NT2/D1 (cell line): Measurements from ENCODE around the gene PCSK2.

Source experiments
- DNase-seq: peaks from one replicate; pipeline ENCODE4 v3.0.0-alpha.2; 2011; ENCODE audit warnings: low read depth, low spot score
- H3K27me3 ChIP-seq: 2 replicates; pipeline ENCODE4 v1.6.0; 2011; ENCODE audit warnings: mild to moderate bottlenecking; ENCODE audit not compliant: insufficient read length, insufficient read depth
- H3K36me3 ChIP-seq: 2 replicates; pipeline ENCODE4 v1.6.1; 2011; ENCODE audit warnings: mild to moderate bottlenecking, low read length, mixed read lengths; ENCODE audit not compliant: insufficient read depth, insufficient read length
- H3K4me1 ChIP-seq: 2 replicates; pipeline ENCODE4 v1.5.1; 2011; ENCODE audit not compliant: insufficient read depth, insufficient read length
- H3K4me3 ChIP-seq: 2 replicates; pipeline ENCODE4 v1.5.1; 2011; ENCODE audit warnings: low read depth; ENCODE audit not compliant: insufficient read length
- H3K9ac ChIP-seq: 2 replicates; pipeline ENCODE4 v1.6.0; 2011; ENCODE audit warnings: low read depth; ENCODE audit not compliant: insufficient read length
- H3K9me3 ChIP-seq: 2 replicates; pipeline ENCODE4 v1.5.1; 2011; ENCODE audit warnings: mild to moderate bottlenecking, low read length; ENCODE audit not compliant: insufficient read depth
- SUZ12 ChIP-seq: IDR thresholded peaks from 2 replicates; pipeline ENCODE4 v1.6.1; 2011; ENCODE audit not compliant: insufficient read length, insufficient read depth; ENCODE audit errors: extremely low read depth
- YY1 ChIP-seq: IDR thresholded peaks from 2 replicates; pipeline ENCODE4 v1.6.1; 2011; ENCODE audit not compliant: insufficient read length, insufficient read depth
- ZNF274 ChIP-seq: IDR thresholded peaks from 2 replicates; pipeline ENCODE4 v1.6.1; 2011; ENCODE audit warnings: mild to moderate bottlenecking, low read depth, low read length

Gene PCSK2

GRCh38 chr20:17480696-17481095 lies 253.9 kb downstream of the PCSK2 start:
- no peak overlapping the region for H3K4me3 ChIP-seq
- TF ChIP-seq ZNF274: no peak
- no peak for TF ChIP-seq SUZ12
- TF ChIP-seq YY1: no peak
- no peaks in the 10 kb centered on the region for H3K4me1 ChIP-seq
- H3K9ac ChIP-seq: no peak overlapping the region
- no peaks in the 10 kb centered on the region for H3K27me3 ChIP-seq
- H3K9me3 ChIP-seq: no peaks in the 10 kb centered on the region
- no peak for DNase-seq
- H3K36me3 ChIP-seq: no peaks in the 10 kb centered on the region

DNA sequence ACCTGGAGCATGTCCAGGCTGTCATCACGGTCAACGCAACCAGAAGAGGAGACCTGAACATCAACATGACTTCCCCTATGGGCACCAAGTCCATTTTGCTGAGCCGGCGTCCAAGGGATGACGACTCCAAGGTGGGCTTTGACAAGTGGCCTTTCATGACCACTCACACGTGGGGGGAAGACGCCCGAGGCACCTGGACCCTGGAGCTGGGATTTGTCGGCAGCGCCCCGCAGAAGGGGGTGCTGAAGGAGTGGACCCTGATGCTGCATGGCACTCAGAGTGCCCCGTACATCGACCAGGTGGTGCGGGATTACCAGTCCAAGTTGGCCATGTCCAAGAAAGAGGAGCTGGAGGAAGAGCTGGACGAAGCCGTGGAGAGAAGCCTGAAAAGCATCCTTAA lies 254.8 kb downstream of the PCSK2 start:
- peaks cover 2% of the 10 kb centered on the region for H3K4me1 ChIP-seq
- no peak for TF ChIP-seq ZNF274
- no peak for TF ChIP-seq YY1
- no peak for TF ChIP-seq SUZ12
- no peaks in the 10 kb centered on the region for H3K27me3 ChIP-seq
- no peaks in the 10 kb centered on the region for H3K36me3 ChIP-seq
- H3K9me3 ChIP-seq: no peaks in the 10 kb centered on the region
- DNase-seq: no peak
- no peak overlapping the region for H3K4me3 ChIP-seq
- no peak overlapping the region for H3K9ac ChIP-seq

DNA sequence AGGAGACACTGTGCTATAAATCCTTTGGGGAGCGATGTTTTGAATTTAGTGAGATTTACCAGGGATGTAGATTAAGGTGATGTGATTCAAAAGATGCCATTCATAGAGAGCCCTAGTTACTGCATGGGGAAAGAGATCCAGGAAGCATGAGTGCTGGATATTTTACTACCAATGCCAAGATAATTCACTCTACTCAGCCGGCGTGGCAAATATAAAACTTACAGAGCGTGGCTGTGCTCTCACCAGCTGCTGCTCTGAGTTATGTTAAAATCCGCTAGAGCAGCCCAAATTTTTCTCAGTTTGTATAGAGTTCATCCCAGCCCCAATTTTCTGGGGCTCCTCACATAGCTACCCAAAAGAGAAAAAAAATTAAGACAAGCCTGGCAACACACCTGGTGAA lies 255.7 kb downstream of the PCSK2 start:
- Histone ChIP-seq H3K9ac (no peak overlapping the region), H3K36me3 (no peaks in the 10 kb centered on the region), H3K4me3 (no peak overlapping the region), H3K4me1 (peaks cover 2% of the 10 kb centered on the region), H3K9me3 (no peaks in the 10 kb centered on the region), H3K27me3 (no peaks in the 10 kb centered on the region)
- no peak for TF ChIP-seq ZNF274
- TF ChIP-seq YY1: no peak
- TF ChIP-seq SUZ12: no peak
- no peak for DNase-seq

- Histone ChIP-seq H3K9me3 (no peaks in the 10 kb centered on the region), H3K4me3 (no peak overlapping the region), H3K27me3 (no peaks in the 10 kb centered on the region), H3K9ac (no peak overlapping the region), H3K36me3 (no peaks in the 10 kb centered on the region), H3K4me1 (peaks cover 2% of the 10 kb centered on the region)
- no peak for TF ChIP-seq SUZ12
- no peak for TF ChIP-seq ZNF274
- TF ChIP-seq YY1: no peak
- no peak for DNase-seq
Observed at GRCh38 chr20:17485017-17485416, 258.2 kb downstream of the PCSK2 start.

- no peaks in the 10 kb centered on the region for H3K36me3 ChIP-seq
- no peak for TF ChIP-seq YY1
- TF ChIP-seq ZNF274: no peak
- no peak for TF ChIP-seq SUZ12
- no peaks in the 10 kb centered on the region for H3K27me3 ChIP-seq
- H3K4me1 ChIP-seq: peaks cover 2% of the 10 kb centered on the region
- H3K4me3 ChIP-seq: no peak overlapping the region
- no peak for DNase-seq
- no peaks in the 10 kb centered on the region for H3K9me3 ChIP-seq
- no peak overlapping the region for H3K9ac ChIP-seq
Observed at GRCh38 chr20:17488916-17489600, 262.2 kb downstream of the PCSK2 start.

- Histone ChIP-seq H3K27me3 (no peaks in the 10 kb centered on the region), H3K4me3 (no peak overlapping the region), H3K36me3 (no peaks in the 10 kb centered on the region), H3K4me1 (peaks cover 2% of the 10 kb centered on the region), H3K9ac (no peak overlapping the region), H3K9me3 (no peaks in the 10 kb centered on the region)
- no peak for DNase-seq
- TF ChIP-seq ZNF274: no peak
- TF ChIP-seq SUZ12: no peak
- TF ChIP-seq YY1: no peak
Observed at GRCh38 chr20:17490501-17490900, 263.7 kb downstream of the PCSK2 start.

GRCh38 chr20:17491041-17491440 lies 264.2 kb downstream of the PCSK2 start:
- Histone ChIP-seq H3K27me3 (no peaks in the 10 kb centered on the region), H3K36me3 (no peaks in the 10 kb centered on the region), H3K9me3 (no peaks in the 10 kb centered on the region), H3K4me1 (peaks cover 2% of the 10 kb centered on the region), H3K9ac (no peak overlapping the region), H3K4me3 (no peak overlapping the region)
- no peak for DNase-seq
- TF ChIP-seq ZNF274: no peak
- TF ChIP-seq SUZ12: no peak
- no peak for TF ChIP-seq YY1

- no peaks in the 10 kb centered on the region for H3K27me3 ChIP-seq
- peaks cover under 1% of the 10 kb centered on the region for H3K4me1 ChIP-seq
- DNase-seq: no peak
- H3K9ac ChIP-seq: no peak overlapping the region
- no peak for TF ChIP-seq YY1
- TF ChIP-seq SUZ12: no peak
- no peak for TF ChIP-seq ZNF274
- no peaks in the 10 kb centered on the region for H3K9me3 ChIP-seq
- H3K36me3 ChIP-seq: no peaks in the 10 kb centered on the region
- H3K4me3 ChIP-seq: no peak overlapping the region
Observed at GRCh38 chr20:17491488-17491887, 264.6 kb downstream of the PCSK2 start.
